Femur (tissue), 1 donor: ENCODE measurements around the gene SURF1.
"Not testable (repeated sequence)": the region's sequence is repeated elsewhere in the genome, so short reads cannot be mapped to it uniquely, and the experiment has no call there.

Source experiments
- DNase-seq: peaks from one replicate; pipeline ENCODE4 v3.0.0-alpha.2; 2017

The SURF1 gene

GRCh38 chr9:133382507-133383141 is 26.3 kb upstream of the SURF1 start:
- DNase-seq: no peak

GRCh38 chr9:133380734-133381133 is 24.4 kb upstream of the SURF1 start:
- DNase-seq: no peak

- no peak for DNase-seq
Observed at GRCh38 chr9:133379153-133380086, 23.1 kb upstream of the SURF1 start.

GRCh38 chr9:133378408-133378962 is 22.2 kb upstream of the SURF1 start:
- DNase-seq: no peak

GRCh38 chr9:133377721-133378216 is 21.5 kb upstream of the SURF1 start:
- no peak for DNase-seq

GRCh38 chr9:133377280-133377679 is 21.0 kb upstream of the SURF1 start:
- DNase-seq: not testable (repeated sequence)

- peak; percentile 97 for DNase-seq
Observed at GRCh38 chr9:133375724-133376654, 19.7 kb upstream of the SURF1 start, which contains the start of the genes STKLD1 and SURF4. Gene STKLD1, plus strand, starts transcription at chr9:133376366. Its CDS starts 108 bp downstream, at chr9:133376474. Gene SURF4, minus strand, starts transcription at chr9:133376060. Its CDS starts 91 bp downstream, at chr9:133375969.

GRCh38 chr9:133375116-133375723 is 18.9 kb upstream of the SURF1 start:
- DNase-seq: peak; percentile 55

- no peak for DNase-seq
Observed at GRCh38 chr9:133374612-133375115, 18.4 kb upstream of the SURF1 start.

GRCh38 chr9:133372144-133372543 is 15.9 kb upstream of the SURF1 start:
- DNase-seq: no peak

- DNase-seq: no peak
Observed at GRCh38 chr9:133371261-133371711, 15.0 kb upstream of the SURF1 start.

GRCh38 chr9:133370685-133371084 is 14.4 kb upstream of the SURF1 start:
- no peak for DNase-seq

- DNase-seq: no peak
Observed at GRCh38 chr9:133369933-133370332, 13.6 kb upstream of the SURF1 start.

GRCh38 chr9:133369422-133369821 is 13.1 kb upstream of the SURF1 start:
- DNase-seq: no peak

GRCh38 chr9:133368249-133368881 is 12.1 kb upstream of the SURF1 start:
- DNase-seq: no peak

- DNase-seq: no peak
Observed at GRCh38 chr9:133367778-133368177, 11.5 kb upstream of the SURF1 start.

- no peak for DNase-seq
Observed at GRCh38 chr9:133367221-133367620, 10.9 kb upstream of the SURF1 start.

- no peak for DNase-seq
Observed at GRCh38 chr9:133366435-133366834, 10.1 kb upstream of the SURF1 start.

- DNase-seq: no peak
Observed at GRCh38 chr9:133362359-133363044, 6.2 kb upstream of the SURF1 start.

- DNase-seq: no peak
Observed at GRCh38 chr9:133361507-133362092, 5.3 kb upstream of the SURF1 start.
